GM21528 (cell line): ENCODE data around the gene TMEM17.

ENCODE experiments used
- ATAC-seq: cut with Tn5 transposase; IDR thresholded peaks from one replicate; pipeline ENCODE4 v1.9.1; 2021; ENCODE audit warnings: mild to moderate bottlenecking, moderate library complexity; ENCODE audit not compliant: unreplicated experiment, low FRiP score

Gene TMEM17

GRCh38 chr2:62512384-62512783, 6.4 kb upstream of the TMEM17 start:
- no peak for ATAC-seq

- no peak for ATAC-seq
Observed at GRCh38 chr2:62511636-62512035, 5.6 kb upstream of the TMEM17 start.

GRCh38 chr2:62506421-62506750, 391 bp upstream of the TMEM17 start:
- peak; percentile 39 for ATAC-seq

GRCh38 chr2:62505109-62505749, 766 bp downstream of the TMEM17 start:
- ATAC-seq: no peak

- no peak for ATAC-seq
Observed at GRCh38 chr2:62504657-62505056, 1.3 kb downstream of the TMEM17 start.

- no peak for ATAC-seq
Observed at GRCh38 chr2:62501794-62502500, 4.0 kb downstream of the TMEM17 start.

- no peak for ATAC-seq
Observed at GRCh38 chr2:62501069-62501468, 4.9 kb downstream of the TMEM17 start.

GRCh38 chr2:62499430-62500060, 6.5 kb downstream of the TMEM17 start:
- ATAC-seq: no peak

GRCh38 chr2:62498739-62499138, 7.3 kb downstream of the TMEM17 start:
- ATAC-seq: no peak

- ATAC-seq: no peak
Observed at GRCh38 chr2:62495761-62496160, 10.2 kb downstream of the TMEM17 start.

GRCh38 chr2:62492048-62492447, 13.9 kb downstream of the TMEM17 start:
- ATAC-seq: no peak

GRCh38 chr2:62489702-62490101, 16.3 kb downstream of the TMEM17 start:
- ATAC-seq: no peak

GRCh38 chr2:62489162-62489561, 16.8 kb downstream of the TMEM17 start:
- no peak for ATAC-seq

GRCh38 chr2:62486439-62486765, 19.6 kb downstream of the TMEM17 start:
- ATAC-seq: no peak

GRCh38 chr2:62485761-62486438, 20.1 kb downstream of the TMEM17 start:
- no peak for ATAC-seq

GRCh38 chr2:62482558-62483352, 23.2 kb downstream of the TMEM17 start:
- no peak for ATAC-seq

GRCh38 chr2:62479917-62480316, 26.1 kb downstream of the TMEM17 start:
- no peak for ATAC-seq

GRCh38 chr2:62478093-62478580, 27.9 kb downstream of the TMEM17 start:
- no peak for ATAC-seq

- ATAC-seq: no peak
Observed at GRCh38 chr2:62477573-62477972, 28.4 kb downstream of the TMEM17 start.

- no peak for ATAC-seq
Observed at GRCh38 chr2:62475172-62476011, 30.6 kb downstream of the TMEM17 start.
